Measurements from ENCODE around the gene UNC5B. TPM values are rescaled to one million over a fixed set of nuclear protein-coding genes. Genes with fewer than 3 reads are reported as not detected.

The UNC5B gene
- total RNA-seq, 4 donors from 2014 or later: 4.2 to 17.6 (median 8.0) TPM

DNA sequence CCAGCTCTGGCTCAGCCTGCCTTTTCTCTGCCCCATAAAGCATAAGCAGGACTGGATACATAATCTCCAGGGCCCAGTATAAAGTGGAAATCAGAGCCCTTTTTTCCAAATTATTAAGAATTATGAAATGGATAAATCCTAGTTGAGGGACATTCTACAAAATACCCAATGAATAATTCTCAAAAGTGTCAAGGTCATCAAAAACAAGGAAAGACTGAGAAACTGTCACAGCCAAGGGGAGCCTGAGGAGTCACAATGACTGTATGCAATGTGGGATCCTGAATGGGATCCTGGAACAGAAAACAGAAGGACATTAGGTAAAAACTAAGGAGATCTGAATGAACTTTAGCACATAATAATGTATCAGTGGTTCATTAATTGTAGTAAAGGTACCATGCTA is 4.8 kb upstream of the UNC5B start:
- no peak for TF ChIP-seq POLR2A (IDR thresholded peaks at IDR 0.05)
- TF ChIP-seq, protein P1, sequence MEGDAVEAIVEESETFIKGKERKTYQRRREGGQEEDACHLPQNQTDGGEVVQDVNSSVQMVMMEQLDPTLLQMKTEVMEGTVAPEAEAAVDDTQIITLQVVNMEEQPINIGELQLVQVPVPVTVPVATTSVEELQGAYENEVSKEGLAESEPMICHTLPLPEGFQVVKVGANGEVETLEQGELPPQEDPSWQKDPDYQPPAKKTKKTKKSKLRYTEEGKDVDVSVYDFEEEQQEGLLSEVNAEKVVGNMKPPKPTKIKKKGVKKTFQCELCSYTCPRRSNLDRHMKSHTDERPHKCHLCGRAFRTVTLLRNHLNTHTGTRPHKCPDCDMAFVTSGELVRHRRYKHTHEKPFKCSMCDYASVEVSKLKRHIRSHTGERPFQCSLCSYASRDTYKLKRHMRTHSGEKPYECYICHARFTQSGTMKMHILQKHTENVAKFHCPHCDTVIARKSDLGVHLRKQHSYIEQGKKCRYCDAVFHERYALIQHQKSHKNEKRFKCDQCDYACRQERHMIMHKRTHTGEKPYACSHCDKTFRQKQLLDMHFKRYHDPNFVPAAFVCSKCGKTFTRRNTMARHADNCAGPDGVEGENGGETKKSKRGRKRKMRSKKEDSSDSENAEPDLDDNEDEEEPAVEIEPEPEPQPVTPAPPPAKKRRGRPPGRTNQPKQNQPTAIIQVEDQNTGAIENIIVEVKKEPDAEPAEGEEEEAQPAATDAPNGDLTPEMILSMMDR (IDR thresholded peaks at IDR 0.05): no peak
- no peak overlapping the region for H3K4me3 ChIP-seq (ENCODE audit: low read depth, poor library complexity, severe bottlenecking)
- no peak for DNase-seq (ENCODE audit: low spot score in 2 of 2)
- intact Hi-C loops (cut with DNase I; ENCODE audit: low total_unique reads): loop anchor here (5.0 kb wide), 1 partner anchor 280 kb away; no protein-coding TSS in a partner anchor

DNA sequence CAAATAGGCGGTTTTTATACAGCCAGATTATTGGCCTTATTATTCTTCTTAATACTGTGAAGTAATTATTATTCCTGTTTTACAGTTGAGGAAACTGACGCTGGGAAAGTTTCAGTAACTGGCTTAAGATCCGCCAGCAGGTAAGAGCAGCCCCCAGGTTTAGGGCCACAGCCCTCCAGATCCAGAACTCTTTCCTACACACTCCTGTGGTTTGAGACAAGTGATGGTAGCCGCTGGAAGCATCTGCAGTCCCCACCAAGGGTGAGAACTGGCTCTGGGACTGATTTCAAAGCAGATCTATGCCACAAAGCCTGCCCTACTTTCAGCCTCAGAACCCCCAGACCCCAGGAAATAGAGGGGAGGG is 3.0 kb upstream of the UNC5B start:
- no peak for TF ChIP-seq POLR2A (IDR thresholded peaks at IDR 0.05)
- TF ChIP-seq, protein P1 (IDR thresholded peaks at IDR 0.05): no peak
- 34 to 36% methylated on average over 4 of the region's 4 CpGs for WGBS, 2 donors
- intact Hi-C loops (cut with DNase I; ENCODE audit: low total_unique reads): loop anchor here (5.0 kb wide), 1 partner anchor 282 kb away; no protein-coding TSS in a partner anchor
- H3K4me3 ChIP-seq (ENCODE audit: low read depth, poor library complexity, severe bottlenecking): no peak overlapping the region
- DNase-seq (ENCODE audit: low spot score in 2 of 2): peak in 1 of 2 donors; percentile 61

DNA sequence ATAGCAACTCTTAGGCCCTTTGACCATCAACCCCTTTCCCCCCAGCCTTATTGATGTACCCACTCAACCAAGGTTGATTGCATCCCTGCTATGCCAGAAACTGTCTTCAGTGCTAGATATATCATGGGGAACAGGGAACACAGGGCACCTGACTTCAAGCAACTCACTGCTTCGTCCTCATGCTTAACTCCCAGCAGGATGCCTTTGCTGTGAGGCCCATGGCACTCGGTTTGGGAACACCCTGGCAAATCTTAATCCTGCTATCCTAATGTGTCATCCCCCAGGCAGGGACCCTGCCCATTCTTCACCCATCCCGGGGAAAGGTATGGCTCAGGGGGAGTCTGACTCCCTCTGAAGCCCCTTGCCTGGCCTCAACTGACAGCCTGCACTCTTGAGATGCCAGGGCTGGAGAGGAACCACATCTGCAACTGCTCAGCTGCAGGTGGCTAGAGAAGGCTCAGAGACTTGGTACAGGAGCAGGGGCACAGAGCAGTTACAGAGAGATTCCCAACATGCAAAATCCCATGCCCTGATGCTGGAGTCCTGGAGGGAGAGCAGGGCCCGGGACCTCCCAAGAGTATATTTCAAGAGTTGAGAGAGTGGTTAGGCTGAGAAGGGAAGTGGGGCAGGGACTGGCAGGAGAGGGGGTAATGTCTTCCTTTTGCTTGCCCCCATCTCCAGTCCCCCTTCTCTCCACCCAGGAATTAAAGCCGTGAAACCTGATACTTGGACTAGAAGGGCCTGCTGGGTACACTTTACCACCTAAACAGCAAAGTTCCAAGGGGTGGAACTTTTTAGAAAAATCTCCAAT is 2.4 kb upstream of the UNC5B start:
- H3K4me3 ChIP-seq (ENCODE audit: low read depth, poor library complexity, severe bottlenecking): no peak overlapping the region
- no peak for TF ChIP-seq POLR2A (IDR thresholded peaks at IDR 0.05)
- TF ChIP-seq, protein P1 (IDR thresholded peaks at IDR 0.05): no peak
- WGBS, 2 donors: 42 to 50% methylated on average over 5 of the region's 5 CpGs
- intact Hi-C loops (cut with DNase I; ENCODE audit: low total_unique reads): loop anchor here (5.0 kb wide), 1 partner anchor 283 kb away; no protein-coding TSS in a partner anchor
- peak in 1 of 2 donors; percentile 67 for DNase-seq (ENCODE audit: low spot score in 2 of 2)

DNA sequence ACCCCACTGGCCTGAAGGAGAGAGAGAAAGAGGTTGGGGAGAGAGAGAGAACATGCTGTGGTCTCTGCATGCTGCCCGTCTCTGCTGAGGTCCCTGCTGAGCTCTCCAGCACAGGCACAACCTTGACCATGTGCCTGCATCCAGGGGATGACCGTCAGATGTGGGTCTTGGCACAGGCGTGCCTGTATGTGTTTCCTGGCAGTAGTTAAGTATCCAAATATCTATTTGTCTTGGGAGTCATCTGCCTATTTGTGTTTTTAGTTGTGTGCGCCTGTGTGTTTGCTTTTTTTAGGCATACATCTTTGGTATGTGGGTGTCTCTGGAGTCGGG is 1.9 kb upstream of the UNC5B start:
- WGBS, 2 donors: 59 to 61% methylated on average over 5 of the region's 5 CpGs
- DNase-seq (ENCODE audit: low spot score in 2 of 2): peak in 1 of 2 donors; percentile 61
- intact Hi-C loops (cut with DNase I; ENCODE audit: low total_unique reads): no loop called here
- TF ChIP-seq, protein P1 (IDR thresholded peaks at IDR 0.05): no peak
- TF ChIP-seq POLR2A (IDR thresholded peaks at IDR 0.05): no peak
- H3K4me3 ChIP-seq (ENCODE audit: low read depth, poor library complexity, severe bottlenecking): no peak overlapping the region

DNA sequence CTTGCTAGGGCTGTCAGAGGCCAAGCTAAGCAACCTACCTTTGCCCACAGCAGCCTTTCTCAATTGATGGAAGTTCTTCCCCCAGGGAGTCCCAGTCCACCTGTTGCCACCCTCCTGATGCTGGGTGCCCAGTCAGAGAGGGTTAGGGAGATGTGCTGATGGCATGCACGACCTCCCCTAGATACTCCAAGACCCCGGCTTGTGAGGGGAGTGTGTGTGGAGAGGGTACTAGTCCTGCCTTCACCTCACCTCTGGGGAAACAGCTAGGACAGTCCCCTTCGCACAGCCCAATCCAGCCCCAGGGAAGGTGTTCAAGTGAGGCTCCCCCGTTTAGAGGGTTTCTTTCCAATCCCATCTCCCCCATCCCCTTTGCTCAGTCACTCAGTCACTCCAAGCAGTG is 1.3 kb upstream of the UNC5B start:
- WGBS, 2 donors: 71 to 86% methylated on average over 4 of the region's 4 CpGs
- TF ChIP-seq POLR2A (IDR thresholded peaks at IDR 0.05): no peak
- TF ChIP-seq, protein P1 (IDR thresholded peaks at IDR 0.05): no peak
- peak in 1 of 2 donors; percentile 68 for DNase-seq (ENCODE audit: low spot score in 2 of 2)
- intact Hi-C loops (cut with DNase I; ENCODE audit: low total_unique reads): no loop called here
- no peak overlapping the region for H3K4me3 ChIP-seq (ENCODE audit: low read depth, poor library complexity, severe bottlenecking)
